GM23338 (cell line): Measurements from ENCODE around the gene ZBTB7A. TPM values are rescaled to one million over a fixed set of nuclear protein-coding genes. Genes with fewer than 3 reads are reported as not detected.

Experiments
- ATAC-seq: fragments of 200-7000 bp; cut with Tn5 transposase; 3 replicates; pipeline ENCODE4 v1.9.1; 2020
- DNase-seq: peaks from one replicate; pipeline ENCODE4 v3.0.0-alpha.2; 2015; ENCODE audit warnings: low spot score
- H2AFZ ChIP-seq: fragments of 200-600 bp; sonication (generic); 2 replicates; pipeline ENCODE4 v1.8.0; 2016; ENCODE audit warnings: antibody characterized with exemption, mild to moderate bottlenecking, moderate library complexity
- H3F3A ChIP-seq: fragments of 200-600 bp; sonication (generic); replicated peaks from 2 replicates; pipeline ENCODE4 v1.8.0; 2017; ENCODE audit warnings: antibody characterized with exemption, mixed run types, low read depth
- H3K27ac ChIP-seq: fragments of 200-600 bp; sonication (generic); 2 replicates; pipeline ENCODE4 v1.6.1; 2016; ENCODE audit warnings: low read depth
- H3K27me3 ChIP-seq: fragments of 200-600 bp; sonication (generic); 2 replicates; pipeline ENCODE4 v1.8.0; 2016; ENCODE audit warnings: mild to moderate bottlenecking, mixed run types, moderate library complexity; ENCODE audit not compliant: insufficient read depth
- H3K36me3 ChIP-seq: fragments of 200-600 bp; sonication (generic); 2 replicates; pipeline ENCODE4 v1.8.0; 2016; ENCODE audit warnings: mild to moderate bottlenecking; ENCODE audit not compliant: insufficient read depth
- H3K4me1 ChIP-seq: fragments of 200-600 bp; sonication (generic); 2 replicates; pipeline ENCODE4 v1.8.0; 2016; ENCODE audit warnings: mild to moderate bottlenecking, moderate library complexity; ENCODE audit not compliant: insufficient read depth
- H3K4me2 ChIP-seq: fragments of 200-600 bp; sonication (generic); 2 replicates; pipeline ENCODE4 v1.7.1; 2017; ENCODE audit warnings: mixed run types
- H3K4me3 ChIP-seq: fragments of 200-600 bp; sonication (generic); 2 replicates; pipeline ENCODE4 v1.6.1; 2016; ENCODE audit warnings: mixed run types
- H3K79me2 ChIP-seq: fragments of 200-600 bp; sonication (generic); replicated peaks from 2 replicates; pipeline ENCODE4 v1.8.0; 2017; ENCODE audit warnings: mild to moderate bottlenecking; ENCODE audit not compliant: insufficient read depth
- H3K9me2 ChIP-seq: fragments of 200-600 bp; sonication (generic); 2 replicates; pipeline ENCODE4 v1.8.0; 2017; ENCODE audit not compliant: insufficient read depth
- H4K20me1 ChIP-seq: fragments of 200-600 bp; sonication (generic); replicated peaks from 2 replicates; pipeline ENCODE4 v1.8.0; 2017; ENCODE audit warnings: mild to moderate bottlenecking; ENCODE audit not compliant: insufficient read depth
- H3K27ac Mint-ChIP-seq: 2 replicates; pipeline ENCODE4 v1.8.0; 2020; ENCODE audit warnings: inconsistent platforms, mild to moderate bottlenecking, moderate library complexity, mixed read lengths
- H3K27me3 Mint-ChIP-seq: 3 replicates; pipeline ENCODE4 v1.8.0; 2022; ENCODE audit warnings: low read depth, mild to moderate bottlenecking, moderate library complexity, mixed read lengths, inconsistent platforms; ENCODE audit not compliant: insufficient read depth, poor library complexity
- H3K36me3 Mint-ChIP-seq: 3 replicates; pipeline ENCODE4 v1.8.0; 2021; ENCODE audit warnings: low read depth, mild to moderate bottlenecking, inconsistent platforms, moderate library complexity, mixed read lengths
- H3K4me1 Mint-ChIP-seq: 3 replicates; pipeline ENCODE4 v1.8.0; 2020; ENCODE audit warnings: mild to moderate bottlenecking, inconsistent platforms, mixed read lengths
- H3K4me3 Mint-ChIP-seq: 3 replicates; pipeline ENCODE4 v1.8.0; 2021; ENCODE audit warnings: moderate library complexity, mild to moderate bottlenecking, inconsistent platforms, mixed read lengths
- H3K9me3 Mint-ChIP-seq: 3 replicates; pipeline ENCODE4 v1.8.0; 2020; ENCODE audit warnings: moderate library complexity, mild to moderate bottlenecking, inconsistent platforms, mixed read lengths
- CREB1 ChIP-seq: fragments of 250-450 bp; sonication (Bioruptor Pico); IDR thresholded peaks from 2 replicates; pipeline ENCODE4 v1.5.0; 2020; ENCODE audit warnings: low read depth, mild to moderate bottlenecking, moderate library complexity
- EZH2 ChIP-seq: fragments of 200-600 bp; sonication (generic); IDR thresholded peaks from one replicate; pipeline ENCODE4 v1.8.0; 2017; ENCODE audit warnings: antibody characterized with exemption, mild to moderate bottlenecking, low read depth; ENCODE audit not compliant: unreplicated experiment
- EZH2phosphoT487 ChIP-seq: fragments of 200-600 bp; sonication (generic); IDR thresholded peaks from one replicate; pipeline ENCODE4 v1.8.1; 2018; ENCODE audit warnings: antibody characterized with exemption; ENCODE audit not compliant: unreplicated experiment
- JUNB ChIP-seq: IDR thresholded peaks from one replicate; pipeline ENCODE4 v1.6.1; 2016; ENCODE audit warnings: antibody characterized with exemption; ENCODE audit not compliant: unreplicated experiment
- NANOG ChIP-seq: IDR thresholded peaks from 2 replicates; pipeline ENCODE4 v1.6.1; 2016; ENCODE audit warnings: antibody characterized with exemption, borderline replicate concordance
- POLR2AphosphoS5 ChIP-seq: IDR thresholded peaks from 2 replicates; pipeline ENCODE4 v1.6.1; 2016; ENCODE audit warnings: antibody characterized with exemption, low read depth
- STAT1 ChIP-seq: IDR thresholded peaks from one replicate; pipeline ENCODE4 v1.6.1; 2016; ENCODE audit warnings: antibody characterized with exemption; ENCODE audit not compliant: unreplicated experiment
- ZNF114 ChIP-seq: fragments of 250-450 bp; sonication (Bioruptor Pico); IDR thresholded peaks from 2 replicates; pipeline ENCODE4 v1.5.0; 2020; ENCODE audit warnings: mild to moderate bottlenecking, moderate library complexity
- ZNF331 ChIP-seq: fragments of 250-450 bp; sonication (Bioruptor Pico); IDR thresholded peaks from 2 replicates; pipeline ENCODE4 v1.5.0; 2020; ENCODE audit warnings: low read depth, mild to moderate bottlenecking, moderate library complexity
- polyA plus RNA-seq: library from polyadenylated mRNA; unstranded; fragments of >200 nt; fragmentation: Nextera tagmentation; extraction: Ambion mirVana; gene quantifications from 2 replicates; pipeline ENCODE4 v1.2.1, GENCODE V29; 2016
- total RNA-seq: library from RNA; depleted of rRNA; stranded (reverse); fragments of >200 nt; shearing (Covaris generic); gene quantifications from 2 replicates; pipeline ENCODE4 v1.2.3, GENCODE V29; 2014
- TF ChIP-seq, protein P1 (sequence below): IDR thresholded peaks from one replicate; pipeline ENCODE4 v1.6.1; 2018; ENCODE audit warnings: antibody characterized with exemption; ENCODE audit not compliant: unreplicated experiment
- TF ChIP-seq, protein P2 (sequence below), 2 experiments: fragments of 200-600 bp in 1 of 2; sonication (generic) in 1 of 2; conservative IDR thresholded peaks; 2 replicates each; pipeline versions ENCODE4 v1.5.1 to v1.6.1; 2016 to 2017; ENCODE audit warnings: antibody characterized with exemption in 2 of 2, low read depth in 2 of 2, mild to moderate bottlenecking in 2 of 2, moderate library complexity in 1 of 2
- TF ChIP-seq, protein P3 (sequence below): fragments of 250-450 bp; sonication (Bioruptor Pico); IDR thresholded peaks from 2 replicates; pipeline ENCODE4 v1.5.0; 2020; ENCODE audit warnings: mild to moderate bottlenecking, moderate library complexity
- TF ChIP-seq, protein P4 (sequence below): IDR thresholded peaks from 2 replicates; pipeline ENCODE4 v1.6.1; 2016; ENCODE audit warnings: antibody characterized with exemption

The ZBTB7A gene
- total and polyA plus RNA-seq, 2 experiments from 2014 or later: 9.5 to 35.0 TPM

DNA sequence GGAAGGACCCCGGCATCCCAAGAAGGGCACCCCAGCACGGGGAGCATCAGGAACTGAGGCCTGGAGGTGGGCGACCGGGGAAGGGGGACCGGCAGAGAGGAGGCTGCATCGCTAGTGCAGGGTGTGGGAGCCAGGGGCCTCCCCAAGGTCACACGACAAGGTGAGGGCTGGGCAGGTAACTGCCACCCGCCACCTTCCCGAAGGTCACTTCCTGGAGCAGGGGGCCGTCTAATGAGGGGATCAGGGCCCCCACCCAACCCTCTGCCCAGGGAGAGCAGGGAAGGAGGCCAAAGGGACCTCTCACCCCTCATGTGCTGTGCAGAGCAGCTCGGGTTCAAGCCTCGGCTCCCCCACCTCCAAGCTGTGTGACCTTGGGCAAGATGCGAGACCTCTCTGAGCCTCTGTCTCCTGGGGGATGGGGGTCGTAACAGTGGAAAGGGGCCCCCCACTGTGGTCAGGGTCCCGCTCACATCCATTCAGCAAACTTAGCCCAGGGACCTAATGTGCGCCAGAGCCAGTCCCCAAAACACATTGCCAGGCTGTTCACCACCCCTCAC is 6.0 kb downstream of the ZBTB7A start:
- H3K9me2 ChIP-seq: no peaks in the 10 kb centered on the region
- DNase-seq (no peak), ATAC-seq (no peak)
- TF ChIP-seq, protein P1, sequence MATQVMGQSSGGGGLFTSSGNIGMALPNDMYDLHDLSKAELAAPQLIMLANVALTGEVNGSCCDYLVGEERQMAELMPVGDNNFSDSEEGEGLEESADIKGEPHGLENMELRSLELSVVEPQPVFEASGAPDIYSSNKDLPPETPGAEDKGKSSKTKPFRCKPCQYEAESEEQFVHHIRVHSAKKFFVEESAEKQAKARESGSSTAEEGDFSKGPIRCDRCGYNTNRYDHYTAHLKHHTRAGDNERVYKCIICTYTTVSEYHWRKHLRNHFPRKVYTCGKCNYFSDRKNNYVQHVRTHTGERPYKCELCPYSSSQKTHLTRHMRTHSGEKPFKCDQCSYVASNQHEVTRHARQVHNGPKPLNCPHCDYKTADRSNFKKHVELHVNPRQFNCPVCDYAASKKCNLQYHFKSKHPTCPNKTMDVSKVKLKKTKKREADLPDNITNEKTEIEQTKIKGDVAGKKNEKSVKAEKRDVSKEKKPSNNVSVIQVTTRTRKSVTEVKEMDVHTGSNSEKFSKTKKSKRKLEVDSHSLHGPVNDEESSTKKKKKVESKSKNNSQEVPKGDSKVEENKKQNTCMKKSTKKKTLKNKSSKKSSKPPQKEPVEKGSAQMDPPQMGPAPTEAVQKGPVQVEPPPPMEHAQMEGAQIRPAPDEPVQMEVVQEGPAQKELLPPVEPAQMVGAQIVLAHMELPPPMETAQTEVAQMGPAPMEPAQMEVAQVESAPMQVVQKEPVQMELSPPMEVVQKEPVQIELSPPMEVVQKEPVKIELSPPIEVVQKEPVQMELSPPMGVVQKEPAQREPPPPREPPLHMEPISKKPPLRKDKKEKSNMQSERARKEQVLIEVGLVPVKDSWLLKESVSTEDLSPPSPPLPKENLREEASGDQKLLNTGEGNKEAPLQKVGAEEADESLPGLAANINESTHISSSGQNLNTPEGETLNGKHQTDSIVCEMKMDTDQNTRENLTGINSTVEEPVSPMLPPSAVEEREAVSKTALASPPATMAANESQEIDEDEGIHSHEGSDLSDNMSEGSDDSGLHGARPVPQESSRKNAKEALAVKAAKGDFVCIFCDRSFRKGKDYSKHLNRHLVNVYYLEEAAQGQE: no peak
- no peak for TF ChIP-seq NANOG
- TF ChIP-seq, protein P2, sequence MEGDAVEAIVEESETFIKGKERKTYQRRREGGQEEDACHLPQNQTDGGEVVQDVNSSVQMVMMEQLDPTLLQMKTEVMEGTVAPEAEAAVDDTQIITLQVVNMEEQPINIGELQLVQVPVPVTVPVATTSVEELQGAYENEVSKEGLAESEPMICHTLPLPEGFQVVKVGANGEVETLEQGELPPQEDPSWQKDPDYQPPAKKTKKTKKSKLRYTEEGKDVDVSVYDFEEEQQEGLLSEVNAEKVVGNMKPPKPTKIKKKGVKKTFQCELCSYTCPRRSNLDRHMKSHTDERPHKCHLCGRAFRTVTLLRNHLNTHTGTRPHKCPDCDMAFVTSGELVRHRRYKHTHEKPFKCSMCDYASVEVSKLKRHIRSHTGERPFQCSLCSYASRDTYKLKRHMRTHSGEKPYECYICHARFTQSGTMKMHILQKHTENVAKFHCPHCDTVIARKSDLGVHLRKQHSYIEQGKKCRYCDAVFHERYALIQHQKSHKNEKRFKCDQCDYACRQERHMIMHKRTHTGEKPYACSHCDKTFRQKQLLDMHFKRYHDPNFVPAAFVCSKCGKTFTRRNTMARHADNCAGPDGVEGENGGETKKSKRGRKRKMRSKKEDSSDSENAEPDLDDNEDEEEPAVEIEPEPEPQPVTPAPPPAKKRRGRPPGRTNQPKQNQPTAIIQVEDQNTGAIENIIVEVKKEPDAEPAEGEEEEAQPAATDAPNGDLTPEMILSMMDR (conservative IDR thresholded peaks at IDR 0.05; ENCODE audit: low read depth in 2 of 2): no peak
- no peak for TF ChIP-seq POLR2AphosphoS5
- no peak for TF ChIP-seq STAT1
- TF ChIP-seq, protein P3, sequence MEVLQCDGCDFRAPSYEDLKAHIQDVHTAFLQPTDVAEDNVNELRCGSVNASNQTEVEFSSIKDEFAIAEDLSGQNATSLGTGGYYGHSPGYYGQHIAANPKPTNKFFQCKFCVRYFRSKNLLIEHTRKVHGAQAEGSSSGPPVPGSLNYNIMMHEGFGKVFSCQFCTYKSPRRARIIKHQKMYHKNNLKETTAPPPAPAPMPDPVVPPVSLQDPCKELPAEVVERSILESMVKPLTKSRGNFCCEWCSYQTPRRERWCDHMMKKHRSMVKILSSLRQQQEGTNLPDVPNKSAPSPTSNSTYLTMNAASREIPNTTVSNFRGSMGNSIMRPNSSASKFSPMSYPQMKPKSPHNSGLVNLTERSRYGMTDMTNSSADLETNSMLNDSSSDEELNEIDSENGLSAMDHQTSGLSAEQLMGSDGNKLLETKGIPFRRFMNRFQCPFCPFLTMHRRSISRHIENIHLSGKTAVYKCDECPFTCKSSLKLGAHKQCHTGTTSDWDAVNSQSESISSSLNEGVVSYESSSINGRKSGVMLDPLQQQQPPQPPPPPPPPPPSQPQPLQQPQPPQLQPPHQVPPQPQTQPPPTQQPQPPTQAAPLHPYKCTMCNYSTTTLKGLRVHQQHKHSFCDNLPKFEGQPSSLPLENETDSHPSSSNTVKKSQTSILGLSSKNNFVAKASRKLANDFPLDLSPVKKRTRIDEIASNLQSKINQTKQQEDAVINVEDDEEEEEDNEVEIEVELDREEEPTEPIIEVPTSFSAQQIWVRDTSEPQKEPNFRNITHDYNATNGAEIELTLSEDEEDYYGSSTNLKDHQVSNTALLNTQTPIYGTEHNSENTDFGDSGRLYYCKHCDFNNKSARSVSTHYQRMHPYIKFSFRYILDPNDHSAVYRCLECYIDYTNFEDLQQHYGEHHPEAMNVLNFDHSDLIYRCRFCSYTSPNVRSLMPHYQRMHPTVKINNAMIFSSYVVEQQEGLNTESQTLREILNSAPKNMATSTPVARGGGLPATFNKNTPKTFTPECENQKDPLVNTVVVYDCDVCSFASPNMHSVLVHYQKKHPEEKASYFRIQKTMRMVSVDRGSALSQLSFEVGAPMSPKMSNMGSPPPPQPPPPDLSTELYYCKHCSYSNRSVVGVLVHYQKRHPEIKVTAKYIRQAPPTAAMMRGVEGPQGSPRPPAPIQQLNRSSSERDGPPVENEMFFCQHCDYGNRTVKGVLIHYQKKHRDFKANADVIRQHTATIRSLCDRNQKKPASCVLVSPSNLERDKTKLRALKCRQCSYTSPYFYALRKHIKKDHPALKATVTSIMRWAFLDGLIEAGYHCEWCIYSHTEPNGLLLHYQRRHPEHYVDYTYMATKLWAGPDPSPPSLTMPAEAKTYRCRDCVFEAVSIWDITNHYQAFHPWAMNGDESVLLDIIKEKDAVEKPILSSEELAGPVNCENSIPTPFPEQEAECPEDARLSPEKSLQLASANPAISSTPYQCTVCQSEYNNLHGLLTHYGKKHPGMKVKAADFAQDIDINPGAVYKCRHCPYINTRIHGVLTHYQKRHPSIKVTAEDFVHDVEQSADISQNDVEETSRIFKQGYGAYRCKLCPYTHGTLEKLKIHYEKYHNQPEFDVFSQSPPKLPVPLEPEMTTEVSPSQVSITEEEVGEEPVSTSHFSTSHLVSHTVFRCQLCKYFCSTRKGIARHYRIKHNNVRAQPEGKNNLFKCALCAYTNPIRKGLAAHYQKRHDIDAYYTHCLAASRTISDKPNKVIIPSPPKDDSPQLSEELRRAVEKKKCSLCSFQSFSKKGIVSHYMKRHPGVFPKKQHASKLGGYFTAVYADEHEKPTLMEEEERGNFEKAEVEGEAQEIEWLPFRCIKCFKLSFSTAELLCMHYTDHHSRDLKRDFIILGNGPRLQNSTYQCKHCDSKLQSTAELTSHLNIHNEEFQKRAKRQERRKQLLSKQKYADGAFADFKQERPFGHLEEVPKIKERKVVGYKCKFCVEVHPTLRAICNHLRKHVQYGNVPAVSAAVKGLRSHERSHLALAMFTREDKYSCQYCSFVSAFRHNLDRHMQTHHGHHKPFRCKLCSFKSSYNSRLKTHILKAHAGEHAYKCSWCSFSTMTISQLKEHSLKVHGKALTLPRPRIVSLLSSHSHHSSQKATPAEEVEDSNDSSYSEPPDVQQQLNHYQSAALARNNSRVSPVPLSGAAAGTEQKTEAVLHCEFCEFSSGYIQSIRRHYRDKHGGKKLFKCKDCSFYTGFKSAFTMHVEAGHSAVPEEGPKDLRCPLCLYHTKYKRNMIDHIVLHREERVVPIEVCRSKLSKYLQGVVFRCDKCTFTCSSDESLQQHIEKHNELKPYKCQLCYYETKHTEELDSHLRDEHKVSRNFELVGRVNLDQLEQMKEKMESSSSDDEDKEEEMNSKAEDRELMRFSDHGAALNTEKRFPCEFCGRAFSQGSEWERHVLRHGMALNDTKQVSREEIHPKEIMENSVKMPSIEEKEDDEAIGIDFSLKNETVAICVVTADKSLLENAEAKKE (CRISPR knock-in tag): no peak
- TF ChIP-seq ZNF331: no peak
- TF ChIP-seq CREB1: no peak
- TF ChIP-seq ZNF114 (CRISPR knock-in tag): no peak
- TF ChIP-seq, protein P4, sequence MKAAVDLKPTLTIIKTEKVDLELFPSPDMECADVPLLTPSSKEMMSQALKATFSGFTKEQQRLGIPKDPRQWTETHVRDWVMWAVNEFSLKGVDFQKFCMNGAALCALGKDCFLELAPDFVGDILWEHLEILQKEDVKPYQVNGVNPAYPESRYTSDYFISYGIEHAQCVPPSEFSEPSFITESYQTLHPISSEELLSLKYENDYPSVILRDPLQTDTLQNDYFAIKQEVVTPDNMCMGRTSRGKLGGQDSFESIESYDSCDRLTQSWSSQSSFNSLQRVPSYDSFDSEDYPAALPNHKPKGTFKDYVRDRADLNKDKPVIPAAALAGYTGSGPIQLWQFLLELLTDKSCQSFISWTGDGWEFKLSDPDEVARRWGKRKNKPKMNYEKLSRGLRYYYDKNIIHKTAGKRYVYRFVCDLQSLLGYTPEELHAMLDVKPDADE: no peak
- TF ChIP-seq EZH2: no peak
- no peak for TF ChIP-seq EZH2phosphoT487
- TF ChIP-seq JUNB: no peak
- H3K27me3 ChIP-seq: no peaks in the 10 kb centered on the region
- H3K4me1 Mint-ChIP-seq: peaks cover 6% of the 10 kb centered on the region
- H3K4me3 Mint-ChIP-seq: no peak overlapping the region
- peak overlapping the region; percentile 89; the same call in 1 of the 2 replicates for H3K27ac Mint-ChIP-seq
- H3K36me3 ChIP-seq: no peaks in the 10 kb centered on the region
- no peak overlapping the region for H2AFZ ChIP-seq
- peaks cover 18% of the 10 kb centered on the region for H3F3A ChIP-seq
- H3K27ac ChIP-seq: 0 out of 2 replicates have a peak overlapping the region, but pooled peaks have one; percentile 26
- H3K4me3 ChIP-seq: no peak overlapping the region
- peaks cover 19% of the 10 kb centered on the region for H3K4me1 ChIP-seq
- no peaks in the 10 kb centered on the region for H3K9me3 Mint-ChIP-seq
- H3K4me2 ChIP-seq: peak overlapping the region; percentile 55; the same call in 1 of the 2 replicates
- peaks cover 12% of the 10 kb centered on the region for H3K36me3 Mint-ChIP-seq
- peaks cover 14% of the 10 kb centered on the region for H3K27me3 Mint-ChIP-seq
- H4K20me1 ChIP-seq: peaks cover 47% of the 10 kb centered on the region
- H3K79me2 ChIP-seq: peaks cover 93% of the 10 kb centered on the region
